Lower lobe of right lung (tissue), 2 donors: ENCODE data around the gene PJA1. TPM values are rescaled to one million over a fixed set of nuclear protein-coding genes. Genes with fewer than 3 reads are reported as not detected.

Experiments
- ATAC-seq, 2 donors: fragments of 200-7000 bp; cut with Tn5 transposase; one replicate each; pipeline ENCODE4 v1.9.1; 2020 to 2022; ENCODE audit warnings: mild to moderate bottlenecking in 2 of 2, moderate library complexity in 2 of 2
- DNase-seq: peaks from one replicate; pipeline ENCODE4 v3.0.0-alpha.2; 2020
- H3K27ac ChIP-seq: fragments of 200-600 bp; one replicate; pipeline ENCODE4 v1.8.0; 2022
- H3K27me3 ChIP-seq: fragments of 200-600 bp; one replicate; pipeline ENCODE4 v1.8.0; 2022; ENCODE audit warnings: low read depth
- H3K36me3 ChIP-seq: fragments of 200-600 bp; one replicate; pipeline ENCODE4 v1.8.0; 2022; ENCODE audit warnings: mild to moderate bottlenecking
- H3K4me1 ChIP-seq: fragments of 200-600 bp; one replicate; pipeline ENCODE4 v1.8.0; 2022
- H3K4me3 ChIP-seq: fragments of 200-600 bp; one replicate; pipeline ENCODE4 v1.8.0; 2022; ENCODE audit warnings: mild to moderate bottlenecking
- H3K9me3 ChIP-seq: fragments of 200-600 bp; one replicate; pipeline ENCODE4 v1.8.0; 2022
- intact Hi-C: fragments of 100-400 bp; cut with DNase I; formaldehyde crosslinking; loops from one replicate; pipeline ENCODE4 v1.11.0; 2022
- total RNA-seq: library from RNA; stranded (reverse); fragmentation: NEBNext Ultra II Directional; extraction: Animal tissue kit (Norgen Biotek cat#: 25700); gene quantifications from one replicate; pipeline ENCODE4 v1.2.1, GENCODE V29; 2021
- TF ChIP-seq, protein P1 (sequence below): fragments of 200-600 bp; IDR thresholded peaks from one replicate; pipeline ENCODE4 v1.8.0; 2022; ENCODE audit warnings: antibody characterized with exemption, mild to moderate bottlenecking
- donor health status: DM: no; HTN: yes; CAD: no; lungs with severe emphysema.

The PJA1 gene
- total RNA-seq, 1 donor from 2014 or later = 21.9 TPM

GRCh38 chrX:69179380-69179911 lies 14.2 kb upstream of the PJA1 start:
- H3K27ac ChIP-seq = no peak overlapping the region
- no peak for ATAC-seq
- no peaks in the 10 kb centered on the region for H3K9me3 ChIP-seq
- no peaks in the 10 kb centered on the region for H3K4me1 ChIP-seq
- no peaks in the 10 kb centered on the region for H3K27me3 ChIP-seq
- DNase-seq = no peak
- intact Hi-C loops = no loop called here
- no peaks in the 10 kb centered on the region for H3K36me3 ChIP-seq
- TF ChIP-seq, protein P1, sequence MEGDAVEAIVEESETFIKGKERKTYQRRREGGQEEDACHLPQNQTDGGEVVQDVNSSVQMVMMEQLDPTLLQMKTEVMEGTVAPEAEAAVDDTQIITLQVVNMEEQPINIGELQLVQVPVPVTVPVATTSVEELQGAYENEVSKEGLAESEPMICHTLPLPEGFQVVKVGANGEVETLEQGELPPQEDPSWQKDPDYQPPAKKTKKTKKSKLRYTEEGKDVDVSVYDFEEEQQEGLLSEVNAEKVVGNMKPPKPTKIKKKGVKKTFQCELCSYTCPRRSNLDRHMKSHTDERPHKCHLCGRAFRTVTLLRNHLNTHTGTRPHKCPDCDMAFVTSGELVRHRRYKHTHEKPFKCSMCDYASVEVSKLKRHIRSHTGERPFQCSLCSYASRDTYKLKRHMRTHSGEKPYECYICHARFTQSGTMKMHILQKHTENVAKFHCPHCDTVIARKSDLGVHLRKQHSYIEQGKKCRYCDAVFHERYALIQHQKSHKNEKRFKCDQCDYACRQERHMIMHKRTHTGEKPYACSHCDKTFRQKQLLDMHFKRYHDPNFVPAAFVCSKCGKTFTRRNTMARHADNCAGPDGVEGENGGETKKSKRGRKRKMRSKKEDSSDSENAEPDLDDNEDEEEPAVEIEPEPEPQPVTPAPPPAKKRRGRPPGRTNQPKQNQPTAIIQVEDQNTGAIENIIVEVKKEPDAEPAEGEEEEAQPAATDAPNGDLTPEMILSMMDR = no peak
- H3K4me3 ChIP-seq = no peak overlapping the region

DNA sequence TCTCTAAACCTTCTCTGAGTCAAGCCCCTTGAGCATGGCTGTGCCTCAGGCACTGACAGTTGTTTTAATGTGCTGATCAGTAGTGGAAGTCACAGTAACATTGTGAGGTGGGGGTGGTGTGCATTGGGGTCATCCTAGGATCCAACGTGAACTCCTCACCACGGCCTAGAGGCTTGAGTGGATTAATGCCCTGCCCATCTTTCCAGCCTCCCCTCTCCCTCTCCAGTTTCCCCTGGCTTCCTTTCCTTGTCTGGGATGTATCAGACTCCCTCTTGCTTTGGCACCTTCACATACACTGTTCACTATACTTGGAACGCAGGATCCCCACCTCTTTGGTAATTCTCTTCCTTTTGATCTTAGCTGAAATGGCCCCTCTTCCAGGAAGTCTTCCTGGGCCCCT lies 13.3 kb upstream of the PJA1 start:
- Histone ChIP-seq H3K27me3 (no peaks in the 10 kb centered on the region), H3K36me3 (no peaks in the 10 kb centered on the region), H3K4me1 (no peaks in the 10 kb centered on the region), H3K9me3 (no peaks in the 10 kb centered on the region), H3K4me3 (no peak overlapping the region), H3K27ac (no peak overlapping the region)
- intact Hi-C loops = no loop called here
- DNase-seq (no peak), ATAC-seq (no peak)
- TF ChIP-seq, protein P1 = no peak

GRCh38 chrX:69177511-69178162 lies 12.4 kb upstream of the PJA1 start:
- no peaks in the 10 kb centered on the region for H3K36me3 ChIP-seq
- no peak overlapping the region for H3K27ac ChIP-seq
- intact Hi-C loops = no loop called here
- H3K9me3 ChIP-seq = no peaks in the 10 kb centered on the region
- no peak overlapping the region for H3K4me3 ChIP-seq
- TF ChIP-seq, protein P1 = no peak
- H3K27me3 ChIP-seq = no peaks in the 10 kb centered on the region
- DNase-seq (no peak), ATAC-seq (no peak)
- H3K4me1 ChIP-seq = no peaks in the 10 kb centered on the region

DNA sequence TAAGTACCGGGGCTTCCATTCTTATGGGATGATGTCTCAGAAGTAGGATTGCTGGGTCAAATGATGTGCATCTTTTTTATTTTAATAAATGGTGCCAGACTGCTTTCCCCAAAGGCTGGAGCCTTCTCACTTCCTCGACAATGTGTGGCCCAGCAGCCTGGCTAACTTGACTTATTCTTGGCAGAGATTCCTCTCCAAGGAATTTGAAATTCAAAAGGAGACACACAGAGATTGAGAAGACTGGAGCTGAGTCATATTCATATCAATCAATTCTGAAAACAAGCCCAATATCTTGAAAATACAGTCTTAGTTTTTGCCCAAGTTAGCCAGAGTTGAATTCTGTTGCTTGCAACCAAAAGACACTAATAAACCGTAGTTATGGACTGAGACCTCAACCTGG lies 10.8 kb upstream of the PJA1 start:
- ATAC-seq (no peak), DNase-seq (no peak)
- H3K36me3 ChIP-seq = no peaks in the 10 kb centered on the region
- intact Hi-C loops = no loop called here
- H3K4me3 ChIP-seq = no peak overlapping the region
- no peaks in the 10 kb centered on the region for H3K9me3 ChIP-seq
- no peaks in the 10 kb centered on the region for H3K4me1 ChIP-seq
- TF ChIP-seq, protein P1 = no peak
- no peaks in the 10 kb centered on the region for H3K27me3 ChIP-seq
- no peak overlapping the region for H3K27ac ChIP-seq

DNA sequence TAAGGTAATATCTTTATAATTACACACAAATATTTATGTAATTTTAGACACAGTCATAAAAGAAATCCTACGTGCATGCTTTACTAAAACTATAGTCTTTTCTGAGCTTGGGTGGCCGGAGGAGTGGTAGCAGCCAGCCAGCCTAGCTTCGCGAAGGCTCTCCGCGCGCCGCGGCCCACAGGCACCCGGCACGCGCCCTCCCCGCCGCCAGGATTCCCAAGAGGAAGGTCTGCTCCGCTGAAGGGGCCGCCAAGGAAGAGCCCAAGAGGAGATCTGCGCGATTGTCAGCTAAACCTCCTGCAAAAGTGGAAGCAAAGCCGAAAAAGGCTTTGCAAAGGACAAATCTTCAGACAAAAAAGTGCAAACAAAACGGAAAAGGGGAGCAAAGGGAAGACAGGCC lies 8.7 kb upstream of the PJA1 start:
- Histone ChIP-seq H3K9me3 (no peaks in the 10 kb centered on the region), H3K4me1 (no peaks in the 10 kb centered on the region), H3K4me3 (no peak overlapping the region), H3K27me3 (no peaks in the 10 kb centered on the region), H3K27ac (no peak overlapping the region), H3K36me3 (no peaks in the 10 kb centered on the region)
- TF ChIP-seq, protein P1 = no peak
- no peak for ATAC-seq
- no peak for DNase-seq
- intact Hi-C loops = no loop called here
